GM23338 (cell line): ENCODE results near the gene SASH3. TPM values are rescaled to one million over a fixed set of nuclear protein-coding genes. Genes with fewer than 3 reads are reported as not detected.

Source experiments
- ATAC-seq: fragments of 200-7000 bp; cut with Tn5 transposase; 3 replicates; pipeline ENCODE4 v1.9.1; 2020
- DNase-seq: peaks from one replicate; pipeline ENCODE4 v3.0.0-alpha.2; 2015; ENCODE audit warnings: low spot score
- H2AFZ ChIP-seq: fragments of 200-600 bp; sonication (generic); 2 replicates; pipeline ENCODE4 v1.8.0; 2016; ENCODE audit warnings: antibody characterized with exemption, mild to moderate bottlenecking, moderate library complexity
- H3F3A ChIP-seq: fragments of 200-600 bp; sonication (generic); replicated peaks from 2 replicates; pipeline ENCODE4 v1.8.0; 2017; ENCODE audit warnings: antibody characterized with exemption, mixed run types, low read depth
- H3K27ac ChIP-seq: fragments of 200-600 bp; sonication (generic); 2 replicates; pipeline ENCODE4 v1.6.1; 2016; ENCODE audit warnings: low read depth
- H3K27me3 ChIP-seq: fragments of 200-600 bp; sonication (generic); 2 replicates; pipeline ENCODE4 v1.8.0; 2016; ENCODE audit warnings: mild to moderate bottlenecking, mixed run types, moderate library complexity; ENCODE audit not compliant: insufficient read depth
- H3K36me3 ChIP-seq: fragments of 200-600 bp; sonication (generic); 2 replicates; pipeline ENCODE4 v1.8.0; 2016; ENCODE audit warnings: mild to moderate bottlenecking; ENCODE audit not compliant: insufficient read depth
- H3K4me1 ChIP-seq: fragments of 200-600 bp; sonication (generic); 2 replicates; pipeline ENCODE4 v1.8.0; 2016; ENCODE audit warnings: mild to moderate bottlenecking, moderate library complexity; ENCODE audit not compliant: insufficient read depth
- H3K4me2 ChIP-seq: fragments of 200-600 bp; sonication (generic); 2 replicates; pipeline ENCODE4 v1.7.1; 2017; ENCODE audit warnings: mixed run types
- H3K4me3 ChIP-seq: fragments of 200-600 bp; sonication (generic); 2 replicates; pipeline ENCODE4 v1.6.1; 2016; ENCODE audit warnings: mixed run types
- H3K79me2 ChIP-seq: fragments of 200-600 bp; sonication (generic); replicated peaks from 2 replicates; pipeline ENCODE4 v1.8.0; 2017; ENCODE audit warnings: mild to moderate bottlenecking; ENCODE audit not compliant: insufficient read depth
- H3K9me2 ChIP-seq: fragments of 200-600 bp; sonication (generic); 2 replicates; pipeline ENCODE4 v1.8.0; 2017; ENCODE audit not compliant: insufficient read depth
- H4K20me1 ChIP-seq: fragments of 200-600 bp; sonication (generic); replicated peaks from 2 replicates; pipeline ENCODE4 v1.8.0; 2017; ENCODE audit warnings: mild to moderate bottlenecking; ENCODE audit not compliant: insufficient read depth
- H3K27ac Mint-ChIP-seq: 2 replicates; pipeline ENCODE4 v1.8.0; 2020; ENCODE audit warnings: inconsistent platforms, mild to moderate bottlenecking, moderate library complexity, mixed read lengths
- H3K27me3 Mint-ChIP-seq: 3 replicates; pipeline ENCODE4 v1.8.0; 2022; ENCODE audit warnings: low read depth, mild to moderate bottlenecking, moderate library complexity, mixed read lengths, inconsistent platforms; ENCODE audit not compliant: insufficient read depth, poor library complexity
- H3K36me3 Mint-ChIP-seq: 3 replicates; pipeline ENCODE4 v1.8.0; 2021; ENCODE audit warnings: low read depth, mild to moderate bottlenecking, inconsistent platforms, moderate library complexity, mixed read lengths
- H3K4me1 Mint-ChIP-seq: 3 replicates; pipeline ENCODE4 v1.8.0; 2020; ENCODE audit warnings: mild to moderate bottlenecking, inconsistent platforms, mixed read lengths
- H3K4me3 Mint-ChIP-seq: 3 replicates; pipeline ENCODE4 v1.8.0; 2021; ENCODE audit warnings: moderate library complexity, mild to moderate bottlenecking, inconsistent platforms, mixed read lengths
- H3K9me3 Mint-ChIP-seq: 3 replicates; pipeline ENCODE4 v1.8.0; 2020; ENCODE audit warnings: moderate library complexity, mild to moderate bottlenecking, inconsistent platforms, mixed read lengths
- CREB1 ChIP-seq: fragments of 250-450 bp; sonication (Bioruptor Pico); IDR thresholded peaks from 2 replicates; pipeline ENCODE4 v1.5.0; 2020; ENCODE audit warnings: low read depth, mild to moderate bottlenecking, moderate library complexity
- EZH2 ChIP-seq: fragments of 200-600 bp; sonication (generic); IDR thresholded peaks from one replicate; pipeline ENCODE4 v1.8.0; 2017; ENCODE audit warnings: antibody characterized with exemption, mild to moderate bottlenecking, low read depth; ENCODE audit not compliant: unreplicated experiment
- EZH2phosphoT487 ChIP-seq: fragments of 200-600 bp; sonication (generic); IDR thresholded peaks from one replicate; pipeline ENCODE4 v1.8.1; 2018; ENCODE audit warnings: antibody characterized with exemption; ENCODE audit not compliant: unreplicated experiment
- JUNB ChIP-seq: IDR thresholded peaks from one replicate; pipeline ENCODE4 v1.6.1; 2016; ENCODE audit warnings: antibody characterized with exemption; ENCODE audit not compliant: unreplicated experiment
- NANOG ChIP-seq: IDR thresholded peaks from 2 replicates; pipeline ENCODE4 v1.6.1; 2016; ENCODE audit warnings: antibody characterized with exemption, borderline replicate concordance
- POLR2AphosphoS5 ChIP-seq: IDR thresholded peaks from 2 replicates; pipeline ENCODE4 v1.6.1; 2016; ENCODE audit warnings: antibody characterized with exemption, low read depth
- STAT1 ChIP-seq: IDR thresholded peaks from one replicate; pipeline ENCODE4 v1.6.1; 2016; ENCODE audit warnings: antibody characterized with exemption; ENCODE audit not compliant: unreplicated experiment
- ZNF114 ChIP-seq: fragments of 250-450 bp; sonication (Bioruptor Pico); IDR thresholded peaks from 2 replicates; pipeline ENCODE4 v1.5.0; 2020; ENCODE audit warnings: mild to moderate bottlenecking, moderate library complexity
- ZNF331 ChIP-seq: fragments of 250-450 bp; sonication (Bioruptor Pico); IDR thresholded peaks from 2 replicates; pipeline ENCODE4 v1.5.0; 2020; ENCODE audit warnings: low read depth, mild to moderate bottlenecking, moderate library complexity
- polyA plus RNA-seq: library from polyadenylated mRNA; unstranded; fragments of >200 nt; fragmentation: Nextera tagmentation; extraction: Ambion mirVana; gene quantifications from 2 replicates; pipeline ENCODE4 v1.2.1, GENCODE V29; 2016
- total RNA-seq: library from RNA; depleted of rRNA; stranded (reverse); fragments of >200 nt; shearing (Covaris generic); gene quantifications from 2 replicates; pipeline ENCODE4 v1.2.3, GENCODE V29; 2014
- TF ChIP-seq, protein P1 (sequence below), 2 experiments: fragments of 200-600 bp in 1 of 2; sonication (generic) in 1 of 2; conservative IDR thresholded peaks; 2 replicates each; pipeline versions ENCODE4 v1.5.1 to v1.6.1; 2016 to 2017; ENCODE audit warnings: antibody characterized with exemption in 2 of 2, low read depth in 2 of 2, mild to moderate bottlenecking in 2 of 2, moderate library complexity in 1 of 2
- TF ChIP-seq, protein P2 (sequence below): IDR thresholded peaks from 2 replicates; pipeline ENCODE4 v1.6.1; 2016; ENCODE audit warnings: antibody characterized with exemption
- TF ChIP-seq, protein P3 (sequence below): fragments of 250-450 bp; sonication (Bioruptor Pico); IDR thresholded peaks from 2 replicates; pipeline ENCODE4 v1.5.0; 2020; ENCODE audit warnings: mild to moderate bottlenecking, moderate library complexity

The SASH3 gene
- total and polyA plus RNA-seq, 2 experiments from 2014 or later = 0.18 TPM; not detected in 1

DNA sequence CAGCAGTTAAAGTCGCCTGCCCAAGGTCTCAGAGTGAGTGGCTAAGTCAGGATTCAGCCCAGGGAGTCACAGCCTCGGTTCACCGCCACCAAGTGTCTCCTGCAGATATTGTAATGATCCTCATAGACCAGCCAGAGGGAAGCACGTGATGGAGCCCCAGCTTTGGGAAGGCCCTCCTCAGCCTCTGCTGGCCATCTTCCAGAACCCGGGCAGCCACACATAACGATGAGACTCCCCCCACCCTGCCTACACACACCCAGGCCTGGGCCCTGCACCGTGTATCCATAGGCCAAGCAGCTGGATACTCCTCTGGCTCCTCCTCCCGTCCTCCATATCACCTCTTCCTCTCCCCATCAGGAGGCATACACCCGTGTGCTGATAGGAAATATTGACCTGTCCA lies 19.6 kb upstream of the SASH3 start:
- no peak overlapping the region for H3K27ac ChIP-seq
- Mint-ChIP-seq H3K9me3 (no peaks in the 10 kb centered on the region), H3K27me3 (peaks cover 6% of the 10 kb centered on the region), H3K36me3 (no peaks in the 10 kb centered on the region), H3K27ac (no peak overlapping the region), H3K4me1 (0 out of 3 replicates have a peak, but pooled peaks cover 2% of the 10 kb centered on the region), H3K4me3 (no peak overlapping the region)
- H3K4me3 ChIP-seq = no peak overlapping the region
- ATAC-seq (no peak), DNase-seq (no peak)
- no peaks in the 10 kb centered on the region for H3K36me3 ChIP-seq
- no peaks in the 10 kb centered on the region for H3K4me1 ChIP-seq
- H3K79me2 ChIP-seq = no peaks in the 10 kb centered on the region
- no peaks in the 10 kb centered on the region for H3F3A ChIP-seq
- H2AFZ ChIP-seq = no peak overlapping the region
- H3K9me2 ChIP-seq = no peaks in the 10 kb centered on the region
- TF ChIP-seq STAT1 = no peak
- TF ChIP-seq, protein P1, sequence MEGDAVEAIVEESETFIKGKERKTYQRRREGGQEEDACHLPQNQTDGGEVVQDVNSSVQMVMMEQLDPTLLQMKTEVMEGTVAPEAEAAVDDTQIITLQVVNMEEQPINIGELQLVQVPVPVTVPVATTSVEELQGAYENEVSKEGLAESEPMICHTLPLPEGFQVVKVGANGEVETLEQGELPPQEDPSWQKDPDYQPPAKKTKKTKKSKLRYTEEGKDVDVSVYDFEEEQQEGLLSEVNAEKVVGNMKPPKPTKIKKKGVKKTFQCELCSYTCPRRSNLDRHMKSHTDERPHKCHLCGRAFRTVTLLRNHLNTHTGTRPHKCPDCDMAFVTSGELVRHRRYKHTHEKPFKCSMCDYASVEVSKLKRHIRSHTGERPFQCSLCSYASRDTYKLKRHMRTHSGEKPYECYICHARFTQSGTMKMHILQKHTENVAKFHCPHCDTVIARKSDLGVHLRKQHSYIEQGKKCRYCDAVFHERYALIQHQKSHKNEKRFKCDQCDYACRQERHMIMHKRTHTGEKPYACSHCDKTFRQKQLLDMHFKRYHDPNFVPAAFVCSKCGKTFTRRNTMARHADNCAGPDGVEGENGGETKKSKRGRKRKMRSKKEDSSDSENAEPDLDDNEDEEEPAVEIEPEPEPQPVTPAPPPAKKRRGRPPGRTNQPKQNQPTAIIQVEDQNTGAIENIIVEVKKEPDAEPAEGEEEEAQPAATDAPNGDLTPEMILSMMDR (conservative IDR thresholded peaks at IDR 0.05; ENCODE audit: low read depth in 2 of 2) = no peak
- no peak for TF ChIP-seq NANOG
- TF ChIP-seq CREB1 (CRISPR knock-in tag) = no peak
- TF ChIP-seq ZNF114 (CRISPR knock-in tag) = no peak
- no peak for TF ChIP-seq EZH2phosphoT487
- no peak for TF ChIP-seq ZNF331 (CRISPR knock-in tag)
- no peak for TF ChIP-seq JUNB
- TF ChIP-seq, protein P2, sequence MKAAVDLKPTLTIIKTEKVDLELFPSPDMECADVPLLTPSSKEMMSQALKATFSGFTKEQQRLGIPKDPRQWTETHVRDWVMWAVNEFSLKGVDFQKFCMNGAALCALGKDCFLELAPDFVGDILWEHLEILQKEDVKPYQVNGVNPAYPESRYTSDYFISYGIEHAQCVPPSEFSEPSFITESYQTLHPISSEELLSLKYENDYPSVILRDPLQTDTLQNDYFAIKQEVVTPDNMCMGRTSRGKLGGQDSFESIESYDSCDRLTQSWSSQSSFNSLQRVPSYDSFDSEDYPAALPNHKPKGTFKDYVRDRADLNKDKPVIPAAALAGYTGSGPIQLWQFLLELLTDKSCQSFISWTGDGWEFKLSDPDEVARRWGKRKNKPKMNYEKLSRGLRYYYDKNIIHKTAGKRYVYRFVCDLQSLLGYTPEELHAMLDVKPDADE = no peak
- no peak for TF ChIP-seq POLR2AphosphoS5
- no peak for TF ChIP-seq EZH2
- TF ChIP-seq, protein P3, sequence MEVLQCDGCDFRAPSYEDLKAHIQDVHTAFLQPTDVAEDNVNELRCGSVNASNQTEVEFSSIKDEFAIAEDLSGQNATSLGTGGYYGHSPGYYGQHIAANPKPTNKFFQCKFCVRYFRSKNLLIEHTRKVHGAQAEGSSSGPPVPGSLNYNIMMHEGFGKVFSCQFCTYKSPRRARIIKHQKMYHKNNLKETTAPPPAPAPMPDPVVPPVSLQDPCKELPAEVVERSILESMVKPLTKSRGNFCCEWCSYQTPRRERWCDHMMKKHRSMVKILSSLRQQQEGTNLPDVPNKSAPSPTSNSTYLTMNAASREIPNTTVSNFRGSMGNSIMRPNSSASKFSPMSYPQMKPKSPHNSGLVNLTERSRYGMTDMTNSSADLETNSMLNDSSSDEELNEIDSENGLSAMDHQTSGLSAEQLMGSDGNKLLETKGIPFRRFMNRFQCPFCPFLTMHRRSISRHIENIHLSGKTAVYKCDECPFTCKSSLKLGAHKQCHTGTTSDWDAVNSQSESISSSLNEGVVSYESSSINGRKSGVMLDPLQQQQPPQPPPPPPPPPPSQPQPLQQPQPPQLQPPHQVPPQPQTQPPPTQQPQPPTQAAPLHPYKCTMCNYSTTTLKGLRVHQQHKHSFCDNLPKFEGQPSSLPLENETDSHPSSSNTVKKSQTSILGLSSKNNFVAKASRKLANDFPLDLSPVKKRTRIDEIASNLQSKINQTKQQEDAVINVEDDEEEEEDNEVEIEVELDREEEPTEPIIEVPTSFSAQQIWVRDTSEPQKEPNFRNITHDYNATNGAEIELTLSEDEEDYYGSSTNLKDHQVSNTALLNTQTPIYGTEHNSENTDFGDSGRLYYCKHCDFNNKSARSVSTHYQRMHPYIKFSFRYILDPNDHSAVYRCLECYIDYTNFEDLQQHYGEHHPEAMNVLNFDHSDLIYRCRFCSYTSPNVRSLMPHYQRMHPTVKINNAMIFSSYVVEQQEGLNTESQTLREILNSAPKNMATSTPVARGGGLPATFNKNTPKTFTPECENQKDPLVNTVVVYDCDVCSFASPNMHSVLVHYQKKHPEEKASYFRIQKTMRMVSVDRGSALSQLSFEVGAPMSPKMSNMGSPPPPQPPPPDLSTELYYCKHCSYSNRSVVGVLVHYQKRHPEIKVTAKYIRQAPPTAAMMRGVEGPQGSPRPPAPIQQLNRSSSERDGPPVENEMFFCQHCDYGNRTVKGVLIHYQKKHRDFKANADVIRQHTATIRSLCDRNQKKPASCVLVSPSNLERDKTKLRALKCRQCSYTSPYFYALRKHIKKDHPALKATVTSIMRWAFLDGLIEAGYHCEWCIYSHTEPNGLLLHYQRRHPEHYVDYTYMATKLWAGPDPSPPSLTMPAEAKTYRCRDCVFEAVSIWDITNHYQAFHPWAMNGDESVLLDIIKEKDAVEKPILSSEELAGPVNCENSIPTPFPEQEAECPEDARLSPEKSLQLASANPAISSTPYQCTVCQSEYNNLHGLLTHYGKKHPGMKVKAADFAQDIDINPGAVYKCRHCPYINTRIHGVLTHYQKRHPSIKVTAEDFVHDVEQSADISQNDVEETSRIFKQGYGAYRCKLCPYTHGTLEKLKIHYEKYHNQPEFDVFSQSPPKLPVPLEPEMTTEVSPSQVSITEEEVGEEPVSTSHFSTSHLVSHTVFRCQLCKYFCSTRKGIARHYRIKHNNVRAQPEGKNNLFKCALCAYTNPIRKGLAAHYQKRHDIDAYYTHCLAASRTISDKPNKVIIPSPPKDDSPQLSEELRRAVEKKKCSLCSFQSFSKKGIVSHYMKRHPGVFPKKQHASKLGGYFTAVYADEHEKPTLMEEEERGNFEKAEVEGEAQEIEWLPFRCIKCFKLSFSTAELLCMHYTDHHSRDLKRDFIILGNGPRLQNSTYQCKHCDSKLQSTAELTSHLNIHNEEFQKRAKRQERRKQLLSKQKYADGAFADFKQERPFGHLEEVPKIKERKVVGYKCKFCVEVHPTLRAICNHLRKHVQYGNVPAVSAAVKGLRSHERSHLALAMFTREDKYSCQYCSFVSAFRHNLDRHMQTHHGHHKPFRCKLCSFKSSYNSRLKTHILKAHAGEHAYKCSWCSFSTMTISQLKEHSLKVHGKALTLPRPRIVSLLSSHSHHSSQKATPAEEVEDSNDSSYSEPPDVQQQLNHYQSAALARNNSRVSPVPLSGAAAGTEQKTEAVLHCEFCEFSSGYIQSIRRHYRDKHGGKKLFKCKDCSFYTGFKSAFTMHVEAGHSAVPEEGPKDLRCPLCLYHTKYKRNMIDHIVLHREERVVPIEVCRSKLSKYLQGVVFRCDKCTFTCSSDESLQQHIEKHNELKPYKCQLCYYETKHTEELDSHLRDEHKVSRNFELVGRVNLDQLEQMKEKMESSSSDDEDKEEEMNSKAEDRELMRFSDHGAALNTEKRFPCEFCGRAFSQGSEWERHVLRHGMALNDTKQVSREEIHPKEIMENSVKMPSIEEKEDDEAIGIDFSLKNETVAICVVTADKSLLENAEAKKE = no peak
- no peaks in the 10 kb centered on the region for H4K20me1 ChIP-seq
- no peaks in the 10 kb centered on the region for H3K27me3 ChIP-seq
- H3K4me2 ChIP-seq = no peak overlapping the region
